Measurements from ENCODE around the gene ZNF184. TPM values are rescaled to one million over a fixed set of nuclear protein-coding genes. Genes with fewer than 3 reads are reported as not detected.

Gene ZNF184
- polyA plus RNA-seq, 1 donor from 2014 or later = 16.4 TPM

DNA sequence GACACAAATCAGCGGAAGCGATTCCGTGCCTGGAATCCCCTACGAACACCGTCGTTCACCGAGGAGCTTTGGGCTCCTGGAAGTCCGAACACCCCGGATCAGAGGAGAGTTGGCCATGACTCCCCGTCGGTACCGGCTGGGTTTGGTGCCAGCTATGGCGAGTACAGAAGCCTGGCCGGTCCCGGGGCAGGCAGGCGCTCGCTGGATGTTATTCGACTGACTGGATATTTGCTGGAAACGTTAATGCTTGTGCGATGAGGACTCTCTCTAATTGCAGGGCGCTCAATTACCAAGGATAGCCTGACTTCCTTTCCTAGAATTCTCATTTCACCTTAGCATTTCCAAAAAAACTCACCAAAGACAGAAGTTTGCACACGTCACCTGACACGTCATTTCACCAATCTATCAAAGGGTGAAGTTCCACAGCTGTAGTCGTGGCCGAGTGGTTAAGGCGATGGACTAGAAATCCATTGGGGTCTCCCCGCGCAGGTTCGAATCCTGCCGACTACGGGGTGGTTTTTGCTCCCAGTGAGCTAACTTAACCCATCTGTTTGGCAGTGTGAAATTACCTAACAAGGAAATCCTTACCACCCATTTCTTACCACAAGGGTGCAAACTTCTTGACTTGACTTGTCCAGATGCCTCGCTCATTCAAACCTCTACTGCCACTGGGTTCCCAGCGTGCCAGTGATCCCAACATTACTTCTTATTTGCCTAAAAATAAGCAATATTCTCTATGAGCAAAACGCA is 22.7 kb upstream of the ZNF184 start:
- Histone ChIP-seq H3F3A (ENCODE audit: insufficient read depth, low read length, poor library complexity, severe bottlenecking) (no peaks in the 10 kb centered on the region), H3K27me3 (ENCODE audit: insufficient read depth, low read depth, low read length) (peaks cover 49% of the 10 kb centered on the region), H3K79me2 (replicated peaks; ENCODE audit: insufficient read depth, low read length) (no peaks in the 10 kb centered on the region), H3K27ac (ENCODE audit: low read length) (no peak overlapping the region), H3K4me3 (ENCODE audit: low read length) (peak overlapping the region; percentile 69), H4K20me1 (ENCODE audit: insufficient read depth) (no peaks in the 10 kb centered on the region), H3K9ac (ENCODE audit: low read length) (peak overlapping the region; percentile 35), H3K9me3 (ENCODE audit: low read length) (no peaks in the 10 kb centered on the region), H3K4me2 (ENCODE audit: low read length) (peak overlapping the region; percentile 22), H3K36me3 (ENCODE audit: insufficient read depth, low read length) (no peaks in the 10 kb centered on the region), H3K9me2 (ENCODE audit: insufficient read depth, low read length) (no peaks in the 10 kb centered on the region), H2AFZ (ENCODE audit: low read depth, low read length) (no peak overlapping the region)
- TF ChIP-seq EZH2 (IDR thresholded peaks at IDR 0.05; ENCODE audit: borderline replicate concordance, insufficient read depth, low read length, poor library complexity, severe bottlenecking) (no peak), CTCF (IDR thresholded peaks at IDR 0.05; ENCODE audit: poor library complexity, severe bottlenecking) (no peak), MXI1 (conservative IDR thresholded peaks at IDR 0.05; ENCODE audit: poor library complexity, severe bottlenecking) (no peak), SMC3 (conservative IDR thresholded peaks at IDR 0.05; ENCODE audit: poor library complexity) (no peak), TAF1 (IDR thresholded peaks at IDR 0.05; ENCODE audit: low read depth) (no peak), POLR2AphosphoS5 (IDR thresholded peaks at IDR 0.05) (no peak), RAD21 (conservative IDR thresholded peaks at IDR 0.05) (no peak), REST (IDR thresholded peaks at IDR 0.05; ENCODE audit: borderline replicate concordance) (no peak), EP300 (conservative IDR thresholded peaks at IDR 0.05; ENCODE audit: poor library complexity, severe bottlenecking) (no peak)

GRCh38 chr6:27494987-27495385 is 22.1 kb upstream of the ZNF184 start:
- H3K4me3 ChIP-seq (ENCODE audit: low read length) = peak overlapping the region; percentile 69
- no peaks in the 10 kb centered on the region for H3F3A ChIP-seq (ENCODE audit: insufficient read depth, low read length, poor library complexity, severe bottlenecking)
- no peaks in the 10 kb centered on the region for H3K79me2 ChIP-seq (replicated peaks; ENCODE audit: insufficient read depth, low read length)
- no peaks in the 10 kb centered on the region for H3K36me3 ChIP-seq (ENCODE audit: insufficient read depth, low read length)
- peak overlapping the region; percentile 35 for H3K9ac ChIP-seq (ENCODE audit: low read length)
- H3K9me2 ChIP-seq (ENCODE audit: insufficient read depth, low read length) = no peaks in the 10 kb centered on the region
- no peak overlapping the region for H3K27ac ChIP-seq (ENCODE audit: low read length)
- no peak overlapping the region for H2AFZ ChIP-seq (ENCODE audit: low read depth, low read length)
- TF ChIP-seq SMC3 (conservative IDR thresholded peaks at IDR 0.05; ENCODE audit: poor library complexity) (no peak), EZH2 (IDR thresholded peaks at IDR 0.05; ENCODE audit: borderline replicate concordance, insufficient read depth, low read length, poor library complexity, severe bottlenecking) (no peak), TAF1 (IDR thresholded peaks at IDR 0.05; ENCODE audit: low read depth) (no peak), EP300 (conservative IDR thresholded peaks at IDR 0.05; ENCODE audit: poor library complexity, severe bottlenecking) (no peak), RAD21 (conservative IDR thresholded peaks at IDR 0.05) (no peak), CTCF (IDR thresholded peaks at IDR 0.05; ENCODE audit: poor library complexity, severe bottlenecking) (no peak), MXI1 (conservative IDR thresholded peaks at IDR 0.05; ENCODE audit: poor library complexity, severe bottlenecking) (no peak), REST (IDR thresholded peaks at IDR 0.05; ENCODE audit: borderline replicate concordance) (no peak), POLR2AphosphoS5 (IDR thresholded peaks at IDR 0.05) (no peak)
- H3K27me3 ChIP-seq (ENCODE audit: insufficient read depth, low read depth, low read length) = peaks cover 44% of the 10 kb centered on the region
- H3K9me3 ChIP-seq (ENCODE audit: low read length) = no peaks in the 10 kb centered on the region
- no peaks in the 10 kb centered on the region for H4K20me1 ChIP-seq (ENCODE audit: insufficient read depth)
- H3K4me2 ChIP-seq (ENCODE audit: low read length) = peak overlapping the region; percentile 22
